WI38 (cell line): ENCODE results near the gene NR1I2.

ENCODE experiments used
- H3K4me3 ChIP-seq: 2 replicates; pipeline ENCODE4 v1.5.1; 2011; ENCODE audit warnings: low read depth, mild to moderate bottlenecking, control low read depth, low read length
- TF ChIP-seq, protein P1 (sequence below): IDR thresholded peaks from 2 replicates; pipeline ENCODE4 v1.5.1; 2012; ENCODE audit warnings: low read depth, mild to moderate bottlenecking, control low read depth, low read length

NR1I2 gene

DNA sequence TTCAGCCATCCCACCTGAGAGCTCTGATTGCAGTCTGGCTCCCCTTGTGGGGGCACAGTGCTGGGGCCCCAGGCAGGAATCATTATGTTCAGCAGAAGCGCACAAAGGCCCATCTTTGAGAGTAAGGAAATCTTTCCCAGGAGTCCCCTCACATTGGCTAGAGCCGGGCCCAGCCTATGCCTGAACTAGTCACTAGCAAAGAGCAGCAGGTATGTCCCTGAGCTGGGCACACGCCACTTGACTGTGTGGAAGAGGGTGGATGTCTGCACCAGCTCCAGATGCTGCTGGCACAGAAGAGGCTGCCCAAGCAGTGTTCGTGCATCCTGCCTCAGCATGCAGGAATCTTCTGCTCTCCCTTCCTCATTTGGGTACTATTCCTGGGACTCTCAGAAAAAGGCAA lies 26.3 kb downstream of the NR1I2 start:
- no peak overlapping the region for H3K4me3 ChIP-seq

DNA sequence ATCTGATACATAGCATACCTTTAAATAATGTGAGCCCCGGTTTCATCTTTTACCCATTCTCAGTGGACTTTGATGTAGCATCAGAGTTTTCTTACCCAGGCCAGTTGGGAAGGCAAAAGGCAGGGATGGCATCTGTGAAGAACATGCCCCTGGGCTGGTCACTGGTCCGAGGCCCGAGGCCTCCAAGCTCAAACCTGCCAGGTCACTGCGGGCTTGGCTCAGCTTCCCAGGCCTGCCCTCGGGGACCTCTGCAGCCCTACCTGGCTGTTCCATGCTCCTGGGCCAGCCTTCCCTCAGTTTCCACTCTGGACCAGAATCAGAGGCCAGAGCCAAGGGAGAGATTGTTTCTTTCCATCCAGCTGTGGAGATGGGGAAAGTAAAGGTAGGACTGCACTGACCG lies 26.9 kb downstream of the NR1I2 start:
- no peak overlapping the region for H3K4me3 ChIP-seq
- TF ChIP-seq, protein P1, sequence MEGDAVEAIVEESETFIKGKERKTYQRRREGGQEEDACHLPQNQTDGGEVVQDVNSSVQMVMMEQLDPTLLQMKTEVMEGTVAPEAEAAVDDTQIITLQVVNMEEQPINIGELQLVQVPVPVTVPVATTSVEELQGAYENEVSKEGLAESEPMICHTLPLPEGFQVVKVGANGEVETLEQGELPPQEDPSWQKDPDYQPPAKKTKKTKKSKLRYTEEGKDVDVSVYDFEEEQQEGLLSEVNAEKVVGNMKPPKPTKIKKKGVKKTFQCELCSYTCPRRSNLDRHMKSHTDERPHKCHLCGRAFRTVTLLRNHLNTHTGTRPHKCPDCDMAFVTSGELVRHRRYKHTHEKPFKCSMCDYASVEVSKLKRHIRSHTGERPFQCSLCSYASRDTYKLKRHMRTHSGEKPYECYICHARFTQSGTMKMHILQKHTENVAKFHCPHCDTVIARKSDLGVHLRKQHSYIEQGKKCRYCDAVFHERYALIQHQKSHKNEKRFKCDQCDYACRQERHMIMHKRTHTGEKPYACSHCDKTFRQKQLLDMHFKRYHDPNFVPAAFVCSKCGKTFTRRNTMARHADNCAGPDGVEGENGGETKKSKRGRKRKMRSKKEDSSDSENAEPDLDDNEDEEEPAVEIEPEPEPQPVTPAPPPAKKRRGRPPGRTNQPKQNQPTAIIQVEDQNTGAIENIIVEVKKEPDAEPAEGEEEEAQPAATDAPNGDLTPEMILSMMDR = no peak

More for the DNA sequence above, 26.3 kb downstream of the NR1I2 start:
- TF ChIP-seq, protein P1 = no peak

DNA sequence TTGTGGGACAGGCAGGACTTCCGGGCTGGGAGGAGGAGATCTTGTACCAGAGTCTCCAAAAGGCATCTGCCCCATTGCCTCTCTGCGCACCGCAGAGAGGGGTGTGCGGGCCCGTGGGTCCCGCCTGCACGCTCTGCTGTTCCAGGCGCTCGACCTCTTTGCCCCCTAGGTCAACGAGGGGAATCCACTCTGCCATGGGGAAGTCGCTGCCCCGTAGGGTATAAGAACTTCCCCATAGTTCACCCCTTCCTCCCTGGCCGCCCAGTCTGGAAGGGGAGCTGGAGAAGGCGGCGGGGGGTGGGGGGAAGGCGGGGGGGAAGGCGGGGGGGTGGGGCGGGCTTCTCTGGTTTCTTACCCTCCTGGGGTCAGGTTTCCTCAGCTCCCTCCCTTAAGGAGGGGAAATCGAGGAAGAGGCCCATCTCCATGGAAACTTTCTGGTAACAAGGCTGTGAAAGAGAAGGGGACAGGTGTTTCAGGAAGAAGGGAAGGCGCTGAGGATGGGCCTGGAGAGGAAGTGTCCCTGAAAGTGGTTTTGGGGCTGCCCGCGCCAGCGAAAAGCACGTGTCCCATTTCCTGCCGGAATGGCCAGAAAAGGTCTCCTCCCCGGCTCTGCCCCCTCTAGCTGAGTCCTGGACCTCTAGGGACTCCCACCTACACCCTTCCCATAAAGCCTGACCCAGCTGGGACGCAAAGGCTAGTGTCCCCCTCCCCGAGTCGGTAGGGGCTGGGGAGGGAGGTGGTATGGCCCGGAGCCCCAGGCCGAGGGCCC lies 27.5 kb downstream of the NR1I2 start:
- H3K4me3 ChIP-seq = no peak overlapping the region
- TF ChIP-seq, protein P1 = no peak

DNA sequence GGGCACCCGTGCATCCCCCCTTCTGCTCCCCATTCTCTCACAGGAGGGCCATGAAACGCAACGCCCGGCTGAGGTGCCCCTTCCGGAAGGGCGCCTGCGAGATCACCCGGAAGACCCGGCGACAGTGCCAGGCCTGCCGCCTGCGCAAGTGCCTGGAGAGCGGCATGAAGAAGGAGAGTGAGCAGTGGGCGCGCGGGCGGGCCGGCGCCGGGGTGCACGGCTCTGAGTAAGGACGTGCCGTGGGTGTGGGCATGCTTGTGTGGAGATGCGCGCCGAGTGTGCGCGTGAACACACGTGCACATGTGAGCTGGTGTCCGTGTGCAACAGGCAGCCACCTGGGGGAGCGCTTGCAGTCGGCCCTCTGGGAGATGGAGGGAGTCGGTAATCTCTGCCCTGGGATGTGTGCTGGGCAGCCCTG lies 28.1 kb downstream of the NR1I2 start:
- H3K4me3 ChIP-seq = no peak overlapping the region
- TF ChIP-seq, protein P1 = no peak

DNA sequence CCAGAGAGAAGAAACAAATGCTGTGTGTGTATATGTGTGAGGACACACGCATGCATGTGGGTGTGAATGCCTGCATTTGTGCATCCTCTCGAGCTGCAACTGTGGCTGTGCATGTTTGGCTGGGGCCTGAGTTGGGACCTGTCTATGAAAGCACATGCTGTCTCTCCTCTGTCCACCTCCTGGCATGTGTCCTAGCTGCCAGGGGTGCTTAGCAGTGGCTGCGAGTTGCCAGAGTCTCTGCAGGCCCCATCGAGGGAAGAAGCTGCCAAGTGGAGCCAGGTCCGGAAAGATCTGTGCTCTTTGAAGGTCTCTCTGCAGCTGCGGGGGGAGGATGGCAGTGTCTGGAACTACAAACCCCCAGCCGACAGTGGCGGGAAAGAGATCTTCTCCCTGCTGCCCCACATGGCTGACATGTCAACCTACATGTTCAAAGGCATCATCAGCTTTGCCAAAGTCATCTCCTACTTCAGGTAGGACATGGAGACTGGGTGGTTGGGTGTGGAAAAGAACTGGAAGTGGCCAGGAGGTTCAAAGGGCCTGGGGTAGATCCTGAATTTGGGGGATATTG lies 30.7 kb downstream of the NR1I2 start:
- no peak overlapping the region for H3K4me3 ChIP-seq
- TF ChIP-seq, protein P1 = no peak

DNA sequence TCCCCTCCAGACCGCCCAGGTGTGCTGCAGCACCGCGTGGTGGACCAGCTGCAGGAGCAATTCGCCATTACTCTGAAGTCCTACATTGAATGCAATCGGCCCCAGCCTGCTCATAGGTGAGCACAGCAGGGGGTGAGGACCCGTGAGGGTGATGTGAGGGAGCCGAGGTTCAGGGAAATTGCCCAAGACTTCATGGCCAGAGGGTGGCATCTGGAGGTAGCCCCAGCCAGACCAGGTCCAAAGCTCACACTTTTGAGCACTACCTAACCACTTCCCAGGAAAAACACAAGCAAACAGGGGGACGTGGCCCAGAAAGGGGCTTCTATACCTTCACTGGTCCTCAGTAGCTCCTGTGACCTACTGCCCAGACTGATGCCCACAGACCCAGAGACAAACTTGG lies 33.8 kb downstream of the NR1I2 start:
- TF ChIP-seq, protein P1 = no peak
- H3K4me3 ChIP-seq = no peak overlapping the region

DNA sequence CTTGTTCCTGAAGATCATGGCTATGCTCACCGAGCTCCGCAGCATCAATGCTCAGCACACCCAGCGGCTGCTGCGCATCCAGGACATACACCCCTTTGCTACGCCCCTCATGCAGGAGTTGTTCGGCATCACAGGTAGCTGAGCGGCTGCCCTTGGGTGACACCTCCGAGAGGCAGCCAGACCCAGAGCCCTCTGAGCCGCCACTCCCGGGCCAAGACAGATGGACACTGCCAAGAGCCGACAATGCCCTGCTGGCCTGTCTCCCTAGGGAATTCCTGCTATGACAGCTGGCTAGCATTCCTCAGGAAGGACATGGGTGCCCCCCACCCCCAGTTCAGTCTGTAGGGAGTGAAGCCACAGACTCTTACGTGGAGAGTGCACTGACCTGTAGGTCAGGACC lies 35.2 kb downstream of the NR1I2 start:
- TF ChIP-seq, protein P1 = no peak
- no peak overlapping the region for H3K4me3 ChIP-seq
